Measurements from ENCODE around the gene HIGD1A.

- TF ChIP-seq CTCF (IDR thresholded peaks at IDR 0.05): no peak
- TF ChIP-seq POLR2A (IDR thresholded peaks at IDR 0.05): no peak
Observed at GRCh38 chr3:42752961-42753360, 51.3 kb downstream of the HIGD1A start.

All from Peyer's patch (tissue), 4 donors.